ENCODE results near the gene CLSTN2. TPM values are rescaled to one million over a fixed set of nuclear protein-coding genes. Genes with fewer than 3 reads are reported as not detected.

CLSTN2 gene
- total and polyA plus RNA-seq, 2 of the 8 experiments (the other 6 are each of a cell fraction or from before 2014, with no cell fraction given) = 0.39 to 0.52 TPM

DNA sequence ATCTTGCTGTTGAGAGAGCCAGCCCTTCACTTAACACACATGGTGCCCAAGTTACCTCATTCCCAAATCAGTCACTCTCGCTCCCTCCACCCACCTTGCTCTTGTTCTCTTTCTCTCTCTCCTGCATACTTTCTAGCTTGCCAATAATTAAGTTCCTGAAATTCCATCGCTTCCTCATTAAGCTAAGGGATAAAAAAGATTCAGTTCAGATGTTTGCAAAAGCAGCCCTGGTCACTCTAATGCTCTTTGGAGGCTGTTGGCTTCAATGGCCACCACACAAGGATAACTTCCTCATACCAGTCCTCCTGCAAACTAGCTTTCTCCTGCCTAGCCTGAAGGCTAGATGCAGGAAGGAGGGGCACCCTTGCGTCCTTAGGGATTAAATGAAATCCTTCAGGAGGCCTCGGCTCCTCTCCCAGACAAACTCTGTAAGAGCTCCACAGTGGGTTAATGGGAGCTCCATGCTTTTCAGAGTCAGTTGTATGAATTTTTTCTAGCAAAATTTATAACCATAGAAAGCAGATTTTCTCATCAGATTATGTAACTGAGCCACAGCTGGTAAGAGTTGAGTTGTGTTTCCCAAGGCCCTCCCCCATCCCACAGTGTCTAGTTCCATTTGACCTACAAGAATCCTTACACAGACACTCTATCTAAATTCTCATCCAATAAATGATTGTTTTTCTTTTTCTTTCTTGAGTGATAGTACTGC, 566.2 kb downstream of the CLSTN2 start:
- no peaks in the 10 kb centered on the region for H3K36me3 ChIP-seq (ENCODE audit: control insufficient read depth in 2 of 4, insufficient read depth in 4 of 4, low read length in 3 of 4)
- whole genome bisulfite sequencing, 2 experiments (ENCODE audit: extremely low coverage in 1 of 2, insufficient coverage in 1 of 2, insufficient read length in 1 of 2, insufficient replicate concordance in 2 of 2, low coverage in 1 of 2, low lambda C conversion rate in 2 of 2, missing lambda C conversion rate in 1 of 2) = 87% methylated on average over 4 of the region's 4 CpGs; no CpG with 5 or more reads in 1 of the 2 experiments
- H2AK5ac ChIP-seq (ENCODE audit: low read depth, low read length) = no peak overlapping the region
- no peaks in the 10 kb centered on the region for H3K79me1 ChIP-seq (ENCODE audit: low read depth, low read length)
- no peak for DNase-seq (ENCODE audit: low read depth in 1 of 2, low spot score in 2 of 2)
- H3K23me2 ChIP-seq (ENCODE audit: low read depth, low read length) = no peaks in the 10 kb centered on the region
- no peak overlapping the region for H3K18ac ChIP-seq (ENCODE audit: extremely low read depth, low read length)
- no peak overlapping the region for H2BK5ac ChIP-seq (ENCODE audit: low read depth, low read length)
- H3K56ac ChIP-seq (replicated peaks; ENCODE audit: insufficient read length, low read depth, low read length) = no peak overlapping the region
- H3K4ac ChIP-seq (replicated peaks; ENCODE audit: insufficient read length, low read depth, low read length) = no peak overlapping the region
- H3K14ac ChIP-seq (ENCODE audit: insufficient read length) = no peak overlapping the region
- FAIRE-seq = no peak
- no peak overlapping the region for H2BK15ac ChIP-seq (ENCODE audit: low read length)
- no peak overlapping the region for H4K91ac ChIP-seq (replicated peaks; ENCODE audit: insufficient read length, low read length)
- H3K4me2 ChIP-seq (ENCODE audit: insufficient read depth in 1 of 2, low read depth in 2 of 2, low read length in 2 of 2) = no peak overlapping the region
- no peaks in the 10 kb centered on the region for H3K79me2 ChIP-seq (ENCODE audit: control insufficient read depth in 1 of 2, insufficient read depth in 2 of 2, low read length in 2 of 2)
- H2AFZ ChIP-seq (ENCODE audit: low read length) = no peak overlapping the region
- ChIA-PET POLR2A (ENCODE audit: partially characterized antibody) (no interaction called here), CTCF (ENCODE audit: partially characterized antibody) (interaction anchor here (0.6 to 1.6 kb wide), 4 partner anchors 13 to 288 kb away, joined by 3 to 5 read pairs (median 3); no protein-coding TSS in a partner anchor)
- H3K4me3 ChIP-seq (ENCODE audit: extremely low read depth in 1 of 4, insufficient read depth in 2 of 4, low read depth in 3 of 4, low read length in 4 of 4) = no peak overlapping the region
- H2BK12ac ChIP-seq (ENCODE audit: low read depth, low read length) = no peak overlapping the region
- H3K23ac ChIP-seq (ENCODE audit: insufficient read length) = no peak overlapping the region
- H4K8ac ChIP-seq (ENCODE audit: extremely low read depth, insufficient read depth, low read length) = no peak overlapping the region
- H3K27ac ChIP-seq (ENCODE audit: low read depth, low read length) = no peak overlapping the region
- no peak overlapping the region for H2BK120ac ChIP-seq (replicated peaks; ENCODE audit: low read depth, low read length)
- no peak overlapping the region for H2BK20ac ChIP-seq (ENCODE audit: low read length)
- no peaks in the 10 kb centered on the region for H3K9me3 ChIP-seq (ENCODE audit: insufficient read depth in 2 of 2, low read depth in 1 of 2, low read length in 1 of 2)
- no peaks in the 10 kb centered on the region for H4K20me1 ChIP-seq (replicated peaks in 1 of 2; ENCODE audit: control insufficient read depth in 1 of 2, insufficient read depth in 2 of 2, low read length in 2 of 2)
- H3K27me3 ChIP-seq (replicated peaks in 1 of 4; ENCODE audit: control insufficient read depth in 3 of 4, extremely low read depth in 1 of 4, insufficient read depth in 3 of 4, low read length in 3 of 4) = peaks cover 0 to 2% (median 0%) of the 10 kb centered on the region in 4 experiments; a peak in 1 of 7 replicates
- no peak overlapping the region for H3K9ac ChIP-seq (replicated peaks in 1 of 4; ENCODE audit: extremely low read depth in 1 of 4, low read depth in 3 of 4, low read length in 3 of 4)
- H4K5ac ChIP-seq (ENCODE audit: insufficient read length, low read depth, low read length) = no peak overlapping the region
- H3K4me1 ChIP-seq (replicated peaks in 1 of 4; ENCODE audit: control insufficient read depth in 3 of 4, insufficient read depth in 4 of 4, low read length in 3 of 4) = peaks cover 0 to 10% (median 5%) of the 10 kb centered on the region in 4 experiments; a peak in 2 of 7 replicates
- TF ChIP-seq RXRA (IDR thresholded peaks at IDR 0.05; ENCODE audit: insufficient read depth, low read depth, low read length) (no peak), TCF12 (IDR thresholded peaks at IDR 0.05; ENCODE audit: low read depth, low read length) (no peak), TEAD4 (IDR thresholded peaks at IDR 0.05; ENCODE audit: low read depth, low read length) (no peak), JUND (IDR thresholded peaks at IDR 0.05; ENCODE audit: low read length) (no peak), SP2 (IDR thresholded peaks at IDR 0.05; ENCODE audit: low read length) (no peak), NRF1 (IDR thresholded peaks at IDR 0.05; ENCODE audit: low read depth, low read length) (no peak), HDAC2 (IDR thresholded peaks at IDR 0.05; ENCODE audit: borderline replicate concordance in 1 of 2, low read depth in 2 of 2, low read length in 2 of 2) (no peak)
- TF ChIP-seq, protein P1, sequence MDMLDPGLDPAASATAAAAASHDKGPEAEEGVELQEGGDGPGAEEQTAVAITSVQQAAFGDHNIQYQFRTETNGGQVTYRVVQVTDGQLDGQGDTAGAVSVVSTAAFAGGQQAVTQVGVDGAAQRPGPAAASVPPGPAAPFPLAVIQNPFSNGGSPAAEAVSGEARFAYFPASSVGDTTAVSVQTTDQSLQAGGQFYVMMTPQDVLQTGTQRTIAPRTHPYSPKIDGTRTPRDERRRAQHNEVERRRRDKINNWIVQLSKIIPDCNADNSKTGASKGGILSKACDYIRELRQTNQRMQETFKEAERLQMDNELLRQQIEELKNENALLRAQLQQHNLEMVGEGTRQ (IDR thresholded peaks at IDR 0.05; ENCODE audit: low read length) = no peak

All from H1 (cell line).